Gastrocnemius medialis (tissue), 4 donors: ENCODE results near the gene CCDC47. TPM values are rescaled to one million over a fixed set of nuclear protein-coding genes. Genes with fewer than 3 reads are reported as not detected.
A peak's percentile ranks its signal among the peaks of the same experiment; 100 is the strongest.

Experiments
- ATAC-seq, 2 donors: fragments of 150-250 bp; one replicate each; pipeline ENCODE4 v1.9.1; 2016
- DNase-seq, 2 donors: peaks; one replicate each; pipeline ENCODE4 v3.0.0-alpha.2; 2019
- H3K27ac ChIP-seq, 4 donors: fragments of 200-600 bp; sonication (generic); 1 replicate in 1 of 4; 2 replicates in 3 of 4; pipeline ENCODE4 v1.5.1; 2016 to 2018; ENCODE audit warnings: mild to moderate bottlenecking in 2 of 4, moderate library complexity in 1 of 4
- H3K27me3 ChIP-seq, 3 donors: fragments of 200-600 bp; sonication (generic) in 2 of 3; 1 replicate in 1 of 3; 2 replicates in 2 of 3; pipeline versions ENCODE4 v1.5.1 to v1.6.0; 2016 to 2019; ENCODE audit warnings: mild to moderate bottlenecking in 1 of 3, moderate library complexity in 1 of 3
- H3K36me3 ChIP-seq, 2 donors: fragments of 200-600 bp; sonication (generic) in 1 of 2; one replicate each; pipeline ENCODE4 v1.5.1; 2017 to 2018
- H3K4me1 ChIP-seq, 2 donors: fragments of 200-600 bp; sonication (generic) in 1 of 2; one replicate each; pipeline ENCODE4 v1.5.1; 2016 to 2017; ENCODE audit warnings: mild to moderate bottlenecking in 2 of 2
- H3K4me3 ChIP-seq, 4 donors: fragments of 200-600 bp; sonication (generic) in 3 of 4; 1 replicate in 1 of 4; 2 replicates in 3 of 4; pipeline ENCODE4 v1.5.1; 2016 to 2019; ENCODE audit warnings: mild to moderate bottlenecking in 2 of 4
- H3K9me3 ChIP-seq, 3 donors: fragments of 200-600 bp; sonication (generic) in 2 of 3; 1 replicate in 1 of 3; 2 replicates in 2 of 3; pipeline ENCODE4 v1.5.1; 2016 to 2019
- CTCF ChIP-seq, 5 experiments: fragments of 450-650 bp in 3 of 5; fragments of 200-600 bp in 2 of 5; sonication (generic) in 2 of 5; IDR thresholded peaks in 4 of 5; conservative IDR thresholded peaks in 1 of 5; 1 replicate in 4 of 5; 2 replicates in 1 of 5; pipeline ENCODE4 v1.5.1; 2016 to 2019; ENCODE audit warnings: antibody characterized with exemption in 5 of 5, mild to moderate bottlenecking in 3 of 5, moderate library complexity in 3 of 5
- POLR2A ChIP-seq, 2 donors: fragments of 450-650 bp; IDR thresholded peaks; one replicate each; pipeline ENCODE4 v1.6.1; 2017; ENCODE audit warnings: antibody characterized with exemption in 2 of 2, mild to moderate bottlenecking in 2 of 2, moderate library complexity in 2 of 2
- in situ Hi-C, 4 donors: fragments of 200-750 bp; cut with MboI; loops; one replicate each; pipeline versions ENCODE4 v1.15.0 to v1.8.0; 2017; ENCODE audit warnings: low sequenced_read_pairs in 4 of 4
- intact Hi-C: fragments of 100-400 bp; cut with DNase I; formaldehyde crosslinking; loops from one replicate; pipeline ENCODE4 v1.15.1; 2023; ENCODE audit warnings: low total_unique reads
- total RNA-seq, 4 donors: library from RNA; depleted of rRNA; stranded (reverse); fragments of >200 nt; gene quantifications; one replicate each; pipeline versions ENCODE4 v1.1.0 to v1.2.3, GENCODE V29; 2016

The CCDC47 gene
- total RNA-seq, 4 donors from 2014 or later, result 81.0 to 110 (median 86.8) TPM

GRCh38 chr17:63701456-63701820 lies 72.0 kb downstream of the CCDC47 start:
- TF ChIP-seq POLR2A (IDR thresholded peaks at IDR 0.05) (no peak), CTCF (IDR thresholded peaks at IDR 0.05 in 4 of 5, conservative IDR thresholded peaks at IDR 0.05 in 1 of 5) (no peak)
- Histone ChIP-seq H3K36me3 (peaks cover 0 to 39% of the 10 kb centered on the region in 2 donors), H3K27ac (peak overlapping the region in 1 of 4 donors; percentile 52), H3K4me1 (peaks cover 17 to 24% of the 10 kb centered on the region in 2 donors), H3K4me3 (peak overlapping the region; percentile 33 to 51 (median 44)), H3K27me3 (peaks cover 5 to 20% (median 10%) of the 10 kb centered on the region in 3 donors), H3K9me3 (no peaks in the 10 kb centered on the region)
- no peak for ATAC-seq
- intact Hi-C loops (no loop called here), in situ Hi-C loops (loop anchor here in 1 of 4 donors (25.0 kb wide), 1 partner anchor 264 kb away; the partner anchor contains the start of gene CYB561)
- DNase-seq, result no peak

- peak overlapping the region in 2 of 4 donors; percentile 32 to 52 for H3K27ac ChIP-seq
- peaks cover 5 to 20% (median 10%) of the 10 kb centered on the region in 3 donors for H3K27me3 ChIP-seq
- peaks cover 0 to 32% of the 10 kb centered on the region in 2 donors for H3K36me3 ChIP-seq
- ATAC-seq (peak; percentile 12 to 30), DNase-seq (no peak)
- TF ChIP-seq CTCF (IDR thresholded peaks at IDR 0.05 in 4 of 5, conservative IDR thresholded peaks at IDR 0.05 in 1 of 5), result peak in 3 of 5 experiments; percentile 15 to 22 (median 18)
- TF ChIP-seq POLR2A (IDR thresholded peaks at IDR 0.05), result no peak
- H3K4me1 ChIP-seq, result peaks cover 17 to 24% of the 10 kb centered on the region in 2 donors
- peak overlapping the region; percentile 33 to 51 (median 44) for H3K4me3 ChIP-seq
- no peaks in the 10 kb centered on the region for H3K9me3 ChIP-seq
- intact Hi-C loops, result no loop called here
- in situ Hi-C loops, result loop anchor here in 1 of 4 donors (25.0 kb wide), 1 partner anchor 263 kb away; the partner anchor contains the start of gene CYB561
Observed at GRCh38 chr17:63700528-63701455, 72.6 kb downstream of the CCDC47 start.

GRCh38 chr17:63699638-63700527 lies 73.5 kb downstream of the CCDC47 start, which contains the start of gene LIMD2:
LIMD2 (minus strand) TSS chr17:63700125; CDS start chr17:63699298, 827 bp downstream.
- DNase-seq (no peak), ATAC-seq (peak in 1 of 2 donors; percentile 10)
- peaks cover 5 to 20% (median 10%) of the 10 kb centered on the region in 3 donors for H3K27me3 ChIP-seq
- peak within 1 kb of the TSS in 2 of 4 donors; percentile 39 to 52 for H3K27ac ChIP-seq
- no peak for TF ChIP-seq POLR2A (IDR thresholded peaks at IDR 0.05)
- TF ChIP-seq CTCF (IDR thresholded peaks at IDR 0.05 in 4 of 5, conservative IDR thresholded peaks at IDR 0.05 in 1 of 5), result no peak
- peaks cover 17 to 24% of the 10 kb centered on the region in 2 donors for H3K4me1 ChIP-seq
- no peaks in the 10 kb centered on the region for H3K9me3 ChIP-seq
- peaks cover 0 to 23% of the 10 kb centered on the region in 2 donors for H3K36me3 ChIP-seq
- intact Hi-C loops, result loop anchor here (5.0 kb wide), 2 partner anchors 78 to 273 kb away; partner anchors contain the start of gene MAP3K3
- in situ Hi-C loops, result loop anchor here in 1 of 4 donors (25.0 kb wide), 1 partner anchor 263 kb away; the partner anchor contains the start of gene CYB561
- peak within 1 kb of the TSS; percentile 38 to 54 (median 52) for H3K4me3 ChIP-seq
